ENCODE data around the gene TBCK.

The TBCK gene

GRCh38 chr4:106314960-106315359 lies 1.0 kb downstream of the TBCK start:
- H3K4me3 ChIP-seq (ENCODE audit: low read depth, low read length) = peak overlapping the region; percentile 94
- TF ChIP-seq CTCF (IDR thresholded peaks at IDR 0.05; ENCODE audit: borderline replicate concordance, insufficient read depth, low read depth, low read length) = no peak

GRCh38 chr4:106312997-106313522 lies 2.9 kb downstream of the TBCK start:
- H3K4me3 ChIP-seq (ENCODE audit: low read depth, low read length) = no peak overlapping the region

GRCh38 chr4:106312377-106312776 lies 3.6 kb downstream of the TBCK start:
- no peak for TF ChIP-seq CTCF (IDR thresholded peaks at IDR 0.05; ENCODE audit: borderline replicate concordance, insufficient read depth, low read depth, low read length)

More at GRCh38 chr4:106312997-106313522, 2.9 kb downstream of the TBCK start:
- TF ChIP-seq CTCF (IDR thresholded peaks at IDR 0.05; ENCODE audit: borderline replicate concordance, insufficient read depth, low read depth, low read length) = no peak

GRCh38 chr4:106306561-106306960 lies 9.4 kb downstream of the TBCK start:
- no peak overlapping the region for H3K4me3 ChIP-seq (ENCODE audit: low read depth, low read length)
- TF ChIP-seq CTCF (IDR thresholded peaks at IDR 0.05; ENCODE audit: borderline replicate concordance, insufficient read depth, low read depth, low read length) = no peak

More at GRCh38 chr4:106312377-106312776, 3.6 kb downstream of the TBCK start:
- H3K4me3 ChIP-seq (ENCODE audit: low read depth, low read length) = no peak overlapping the region

GRCh38 chr4:106305435-106306055 lies 10.5 kb downstream of the TBCK start:
- TF ChIP-seq CTCF (IDR thresholded peaks at IDR 0.05; ENCODE audit: borderline replicate concordance, insufficient read depth, low read depth, low read length) = no peak
- no peak overlapping the region for H3K4me3 ChIP-seq (ENCODE audit: low read depth, low read length)

GRCh38 chr4:106304632-106305031 lies 11.4 kb downstream of the TBCK start:
- no peak for TF ChIP-seq CTCF (IDR thresholded peaks at IDR 0.05; ENCODE audit: borderline replicate concordance, insufficient read depth, low read depth, low read length)
- H3K4me3 ChIP-seq (ENCODE audit: low read depth, low read length) = no peak overlapping the region

All from GM12875 (cell line).